Mucosa of descending colon (tissue), 3 donors: Measurements from ENCODE around the gene DACH1. TPM values are rescaled to one million over a fixed set of nuclear protein-coding genes. Genes with fewer than 3 reads are reported as not detected.

Source experiments
- ATAC-seq: fragments of 200-7000 bp; cut with Tn5 transposase; one replicate; pipeline ENCODE4 v1.9.1; 2020; ENCODE audit warnings: mild to moderate bottlenecking, moderate library complexity
- DNase-seq, 3 donors: peaks; one replicate each; pipeline ENCODE4 v3.0.0-alpha.2; 2020
- H3K36me3 ChIP-seq: fragments of 200-600 bp; one replicate; pipeline ENCODE4 v1.8.0; 2021; ENCODE audit warnings: low read depth, mild to moderate bottlenecking
- H3K4me1 ChIP-seq: fragments of 200-600 bp; one replicate; pipeline ENCODE4 v1.8.0; 2021; ENCODE audit warnings: low read depth, mild to moderate bottlenecking
- H3K4me3 ChIP-seq: fragments of 200-600 bp; one replicate; pipeline ENCODE4 v1.8.0; 2021; ENCODE audit warnings: mild to moderate bottlenecking
- H3K9me3 ChIP-seq: fragments of 200-600 bp; one replicate; pipeline ENCODE4 v1.8.0; 2021; ENCODE audit warnings: mild to moderate bottlenecking
- CTCF ChIP-seq: fragments of 200-600 bp; IDR thresholded peaks from one replicate; pipeline ENCODE4 v1.8.0; 2022; ENCODE audit warnings: antibody characterized with exemption, mild to moderate bottlenecking
- intact Hi-C, 2 donors: fragments of 100-400 bp; cut with DNase I in 1 of 2; cut with micrococcal nuclease in 1 of 2; formaldehyde crosslinking; loops; one replicate each; pipeline versions ENCODE4 v1.11.0 to v1.11.1; 2022; cut with DNase I, micrococcal nuclease
- total RNA-seq, 3 donors: library from RNA; stranded (reverse); fragmentation: NEBNext Ultra II Directional in 2 of 3; extraction: Animal tissue kit (Norgen Biotek cat#: 25700) in 2 of 3; gene quantifications; one replicate each; pipeline versions ENCODE4 v1.2.1 to v1.2.4, GENCODE V29; 2021 to 2023
- donor health status: DM: no; HTN: no; CAD: no; lungs with moderate emphysema.
- donor health status: DM: no; HTN: no; CAD: no.
- donor health status: DM: no; HTN: yes; CAD: no.

The DACH1 gene
- total RNA-seq, 3 donors from 2014 or later, result 3.2 to 6.5 (median 6.4) TPM

GRCh38 chr13:71448080-71448630, 418.8 kb downstream of the DACH1 start:
- no peak overlapping the region for H3K4me3 ChIP-seq
- ATAC-seq (no peak), DNase-seq (no peak)
- TF ChIP-seq CTCF, result no peak
- no peaks in the 10 kb centered on the region for H3K9me3 ChIP-seq
- intact Hi-C loops, result no loop called here
- no peaks in the 10 kb centered on the region for H3K4me1 ChIP-seq
- H3K36me3 ChIP-seq, result no peaks in the 10 kb centered on the region

GRCh38 chr13:71437704-71438103, 429.3 kb downstream of the DACH1 start:
- Histone ChIP-seq H3K4me1 (no peaks in the 10 kb centered on the region), H3K36me3 (no peaks in the 10 kb centered on the region), H3K4me3 (no peak overlapping the region), H3K9me3 (no peaks in the 10 kb centered on the region)
- DNase-seq, result no peak
- intact Hi-C loops, result no loop called here
- ATAC-seq, result no peak
- no peak for TF ChIP-seq CTCF

GRCh38 chr13:71430681-71431080, 436.3 kb downstream of the DACH1 start:
- Histone ChIP-seq H3K4me1 (no peaks in the 10 kb centered on the region), H3K9me3 (no peaks in the 10 kb centered on the region), H3K4me3 (no peak overlapping the region), H3K36me3 (no peaks in the 10 kb centered on the region)
- no peak for ATAC-seq
- no peak for DNase-seq
- TF ChIP-seq CTCF, result no peak
- intact Hi-C loops, result no loop called here

- no peak for TF ChIP-seq CTCF
- Histone ChIP-seq H3K4me3 (no peak overlapping the region), H3K9me3 (no peaks in the 10 kb centered on the region), H3K4me1 (no peaks in the 10 kb centered on the region), H3K36me3 (no peaks in the 10 kb centered on the region)
- DNase-seq (no peak), ATAC-seq (no peak)
- intact Hi-C loops, result no loop called here
Observed at GRCh38 chr13:71417205-71417604, 449.8 kb downstream of the DACH1 start.

- Histone ChIP-seq H3K36me3 (no peaks in the 10 kb centered on the region), H3K9me3 (no peaks in the 10 kb centered on the region), H3K4me1 (no peaks in the 10 kb centered on the region), H3K4me3 (no peak overlapping the region)
- TF ChIP-seq CTCF, result no peak
- intact Hi-C loops, result no loop called here
- ATAC-seq (no peak), DNase-seq (no peak)
Observed at GRCh38 chr13:71412231-71412630, 454.8 kb downstream of the DACH1 start.

- DNase-seq (no peak), ATAC-seq (no peak)
- no peaks in the 10 kb centered on the region for H3K9me3 ChIP-seq
- H3K4me3 ChIP-seq, result no peak overlapping the region
- H3K36me3 ChIP-seq, result no peaks in the 10 kb centered on the region
- TF ChIP-seq CTCF, result no peak
- no peaks in the 10 kb centered on the region for H3K4me1 ChIP-seq
- intact Hi-C loops, result no loop called here
Observed at GRCh38 chr13:71408416-71408815, 458.6 kb downstream of the DACH1 start.
